ENCODE results near the gene FBLN5. TPM values are rescaled to one million over a fixed set of nuclear protein-coding genes. Genes with fewer than 3 reads are reported as not detected.

The FBLN5 gene
- total and polyA plus RNA-seq, 2 of the 4 experiments (the other 2 are of a cell fraction): 10.6 to 76.4 TPM

DNA sequence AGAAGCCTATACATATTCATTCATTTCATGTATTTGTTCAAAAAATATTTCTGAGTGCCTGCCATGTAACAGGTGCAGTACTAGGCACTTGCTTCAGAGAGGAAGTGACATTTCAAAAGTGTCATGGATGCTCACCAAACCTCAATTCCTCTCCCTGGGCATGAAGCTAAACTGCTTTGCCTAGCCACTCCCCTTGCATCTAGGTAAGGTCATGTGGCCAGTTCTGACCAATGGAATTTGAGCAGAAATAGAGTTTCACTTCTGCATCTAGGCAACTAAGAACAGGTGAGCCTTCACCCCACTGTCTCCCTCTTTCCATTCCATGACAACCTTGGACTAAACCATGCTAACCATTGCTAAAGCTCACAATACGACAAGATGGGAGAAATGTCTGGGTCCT lies 107.7 kb downstream of the FBLN5 start:
- H3K9me1 ChIP-seq (ENCODE audit: insufficient read depth, low read length): no peaks in the 10 kb centered on the region
- no peak overlapping the region for H2BK15ac ChIP-seq (ENCODE audit: low read depth, low read length)
- no peak overlapping the region for H3K27ac ChIP-seq (ENCODE audit: insufficient read depth, low read length)
- no peak overlapping the region for H4K8ac ChIP-seq (ENCODE audit: low read depth in 2 of 2, low read length in 2 of 2)
- H3K56ac ChIP-seq (ENCODE audit: extremely low read depth, insufficient read depth, low read length): no peak overlapping the region
- H3K4ac ChIP-seq (ENCODE audit: low read depth, low read length): no peak overlapping the region
- no peaks in the 10 kb centered on the region for H4K20me1 ChIP-seq (ENCODE audit: insufficient read depth, low read length)
- no peak overlapping the region for H2BK5ac ChIP-seq (ENCODE audit: low read depth, low read length, poor library complexity, severe bottlenecking)
- intact Hi-C loops (cut with micrococcal nuclease) (no loop called here), dilution Hi-C loops (cut with HindIII; ENCODE audit: low sequenced_read_pairs, unreplicated experiment) (no loop called here), in situ Hi-C loops (cut with MboI; ENCODE audit: low sequenced_read_pairs) (no loop called here)
- no peak overlapping the region for H3K14ac ChIP-seq (replicated peaks; ENCODE audit: low read depth, low read length)
- TF ChIP-seq BHLHE40 (IDR thresholded peaks at IDR 0.05; ENCODE audit: low read depth, low read length): no peak
- TF ChIP-seq, protein P1, sequence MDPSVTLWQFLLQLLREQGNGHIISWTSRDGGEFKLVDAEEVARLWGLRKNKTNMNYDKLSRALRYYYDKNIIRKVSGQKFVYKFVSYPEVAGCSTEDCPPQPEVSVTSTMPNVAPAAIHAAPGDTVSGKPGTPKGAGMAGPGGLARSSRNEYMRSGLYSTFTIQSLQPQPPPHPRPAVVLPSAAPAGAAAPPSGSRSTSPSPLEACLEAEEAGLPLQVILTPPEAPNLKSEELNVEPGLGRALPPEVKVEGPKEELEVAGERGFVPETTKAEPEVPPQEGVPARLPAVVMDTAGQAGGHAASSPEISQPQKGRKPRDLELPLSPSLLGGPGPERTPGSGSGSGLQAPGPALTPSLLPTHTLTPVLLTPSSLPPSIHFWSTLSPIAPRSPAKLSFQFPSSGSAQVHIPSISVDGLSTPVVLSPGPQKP (IDR thresholded peaks at IDR 0.05; ENCODE audit: borderline replicate concordance, low read depth, low read length): no peak
- TF ChIP-seq, protein P2, sequence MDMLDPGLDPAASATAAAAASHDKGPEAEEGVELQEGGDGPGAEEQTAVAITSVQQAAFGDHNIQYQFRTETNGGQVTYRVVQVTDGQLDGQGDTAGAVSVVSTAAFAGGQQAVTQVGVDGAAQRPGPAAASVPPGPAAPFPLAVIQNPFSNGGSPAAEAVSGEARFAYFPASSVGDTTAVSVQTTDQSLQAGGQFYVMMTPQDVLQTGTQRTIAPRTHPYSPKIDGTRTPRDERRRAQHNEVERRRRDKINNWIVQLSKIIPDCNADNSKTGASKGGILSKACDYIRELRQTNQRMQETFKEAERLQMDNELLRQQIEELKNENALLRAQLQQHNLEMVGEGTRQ (IDR thresholded peaks at IDR 0.05; ENCODE audit: low read depth, low read length): no peak
- no peak for TF ChIP-seq CHD1 (IDR thresholded peaks at IDR 0.05; ENCODE audit: low read depth, low read length)
- TF ChIP-seq MAZ (IDR thresholded peaks at IDR 0.05; ENCODE audit: borderline replicate concordance, low read depth, low read length): no peak
- TF ChIP-seq MXI1 (IDR thresholded peaks at IDR 0.05; ENCODE audit: borderline replicate concordance, low read depth, low read length): no peak
- no peak overlapping the region for H3K4me3 ChIP-seq (ENCODE audit: insufficient read depth, low read depth, low read length)
- no peaks in the 10 kb centered on the region for H3K36me3 ChIP-seq (ENCODE audit: control insufficient read depth, insufficient read depth, low read length)
- no TSS peak for BruUV-seq (replicated peaks)
- no peak overlapping the region for H3K9ac ChIP-seq (ENCODE audit: low read depth, low read length)
- ChIA-PET CTCF (interaction anchor here (1.3 kb wide), 1 partner anchor 10 kb away, joined by 4 read pairs; no protein-coding TSS in a partner anchor), POLR2A (ENCODE audit: unreplicated experiment) (no interaction called here)
- H3K27me3 ChIP-seq (ENCODE audit: control insufficient read depth, insufficient read depth, low read length): peaks cover 27% of the 10 kb centered on the region
- ATAC-seq (ENCODE audit: low read depth): no peak
- no peaks in the 10 kb centered on the region for H3K4me1 ChIP-seq (ENCODE audit: control insufficient read depth, insufficient read depth, low read length)
- H3K9me3 ChIP-seq (ENCODE audit: control insufficient read depth, insufficient read depth, low read length): no peaks in the 10 kb centered on the region; the same call in 1 of the 2 replicates
- no peak overlapping the region for H4K91ac ChIP-seq (ENCODE audit: insufficient read depth, low read depth, low read length)
- H4K5ac ChIP-seq (ENCODE audit: low read depth, low read length): no peak overlapping the region
- H3K4me2 ChIP-seq (ENCODE audit: low read depth, low read length): no peak overlapping the region
- no peaks in the 10 kb centered on the region for H3K79me1 ChIP-seq (ENCODE audit: low read depth in 1 of 2, low read length in 2 of 2)
- WGBS, 2 experiments (ENCODE audit: extremely low coverage in 2 of 2, insufficient read length in 1 of 2): no CpG with 5 or more reads among the region's 1 CpG
- no peak overlapping the region for H3K18ac ChIP-seq (ENCODE audit: low read depth, low read length)
- no peak overlapping the region for H2BK120ac ChIP-seq (ENCODE audit: low read depth, low read length)
- no peak for DNase-seq
- H2BK20ac ChIP-seq (ENCODE audit: low read depth, low read length): no peak overlapping the region
- H2AK9ac ChIP-seq (replicated peaks; ENCODE audit: low read depth, low read length, poor library complexity): no peak overlapping the region
- H2AFZ ChIP-seq (replicated peaks; ENCODE audit: low read length, poor library complexity): no peak overlapping the region
- H3K23ac ChIP-seq (ENCODE audit: low read depth, low read length): no peak overlapping the region
- H2AK5ac ChIP-seq (ENCODE audit: low read depth, low read length): no peak overlapping the region

All from IMR-90 (cell line).